GM12892 (cell line): ENCODE data around the gene C1orf185.
"Not testable (repeated sequence)": the region's sequence is repeated elsewhere in the genome, so short reads cannot be mapped to it uniquely, and the experiment has no call there.

Source experiments
- POLR2A ChIP-seq: IDR thresholded peaks from 2 replicates; pipeline ENCODE4 v1.6.1; 2011; ENCODE audit warnings: low read depth, low read length, control low read depth
- POLR2AphosphoS5 ChIP-seq: IDR thresholded peaks from 2 replicates; pipeline ENCODE4 v1.6.1; 2011; ENCODE audit warnings: low read depth, low read length, control low read depth
- TAF1 ChIP-seq: IDR thresholded peaks from 2 replicates; pipeline ENCODE4 v1.6.1; 2011; ENCODE audit warnings: low read depth, mild to moderate bottlenecking, control low read depth, low read length, borderline replicate concordance

DNA sequence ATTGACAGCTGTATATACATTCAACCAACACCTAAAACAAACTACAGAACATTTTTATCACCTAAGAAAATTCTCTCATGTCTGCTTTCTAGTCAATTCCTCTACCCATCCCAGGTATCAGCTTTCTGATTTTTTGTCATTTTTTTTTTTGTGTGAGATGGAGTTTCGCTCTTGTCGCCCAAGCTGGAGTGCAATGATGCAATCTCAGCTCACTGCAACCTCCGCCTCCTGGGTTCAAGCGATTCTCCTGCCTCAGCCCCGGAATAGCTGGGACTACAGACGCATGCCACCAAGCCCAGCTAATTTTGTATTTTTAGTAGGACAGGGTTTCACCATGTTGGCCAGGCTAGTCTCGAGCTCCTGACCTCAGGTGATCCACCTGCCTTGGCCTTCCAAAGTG, 25.1 kb downstream of the C1orf185 start:
- TF ChIP-seq POLR2A, TAF1, POLR2AphosphoS5: not testable (repeated sequence)
